Endothelial cell of hepatic sinusoid (primary cell): Measurements from ENCODE around the gene NQO2.
"Not testable (repeated sequence)": the region's sequence is repeated elsewhere in the genome, so short reads cannot be mapped to it uniquely, and the experiment has no call there.

Source experiments
- in situ Hi-C: cut with HindIII; loops from 2 replicates; pipeline ENCODE4 v1.10.0; 2017; ENCODE audit warnings: low sequenced_read_pairs

Gene NQO2

DNA sequence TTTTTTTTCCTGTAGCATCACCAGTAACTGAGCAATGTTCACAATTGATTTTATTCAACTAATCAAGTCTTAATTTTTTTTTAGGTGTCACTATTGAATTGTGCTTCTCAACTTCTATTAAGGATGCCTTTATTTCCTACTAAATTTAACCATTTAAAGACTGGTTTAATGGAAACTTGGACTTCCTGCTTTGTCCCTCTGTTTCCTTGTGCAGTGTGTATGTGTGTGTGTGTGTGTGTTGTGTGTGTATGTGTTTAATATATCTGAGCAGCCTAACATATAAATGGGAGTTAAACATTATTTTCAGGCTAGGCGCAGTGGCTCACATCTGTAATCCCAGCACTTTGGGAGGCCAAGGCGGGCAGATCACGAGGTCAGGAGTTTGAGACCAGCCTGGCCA is 30.1 kb upstream of the NQO2 start:
- in situ Hi-C loops, result no loop called here

DNA sequence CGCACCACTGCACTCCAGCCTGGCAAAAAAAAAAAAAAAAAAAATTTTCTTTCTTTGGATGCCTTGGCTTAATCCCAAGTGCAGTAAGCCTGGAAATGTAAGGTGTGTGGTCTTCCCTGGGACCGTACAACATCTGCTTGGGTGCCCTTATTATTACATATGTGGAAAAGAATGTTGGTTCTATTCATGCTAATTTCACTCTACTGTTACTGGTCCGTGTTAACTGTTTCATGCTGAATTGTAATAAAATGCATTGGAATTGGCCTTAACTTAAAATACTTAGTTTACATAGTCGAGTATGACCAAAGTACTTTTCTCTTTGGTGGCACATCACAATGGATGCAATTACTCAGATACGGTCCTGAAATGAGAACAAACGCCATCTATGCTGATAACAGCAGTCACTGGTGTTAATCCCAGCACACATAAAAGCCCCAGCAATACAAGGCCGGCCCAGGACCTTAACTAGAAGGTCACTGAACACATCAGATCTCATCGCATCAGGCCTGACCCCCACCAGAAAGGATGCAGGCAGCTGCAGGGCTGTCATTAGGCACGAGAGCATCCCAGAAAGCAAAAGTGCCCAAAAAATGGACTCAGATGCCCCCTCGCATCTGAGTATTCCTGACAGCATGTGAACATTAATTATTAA is 29.5 kb upstream of the NQO2 start:
- in situ Hi-C loops, result no loop called here

DNA sequence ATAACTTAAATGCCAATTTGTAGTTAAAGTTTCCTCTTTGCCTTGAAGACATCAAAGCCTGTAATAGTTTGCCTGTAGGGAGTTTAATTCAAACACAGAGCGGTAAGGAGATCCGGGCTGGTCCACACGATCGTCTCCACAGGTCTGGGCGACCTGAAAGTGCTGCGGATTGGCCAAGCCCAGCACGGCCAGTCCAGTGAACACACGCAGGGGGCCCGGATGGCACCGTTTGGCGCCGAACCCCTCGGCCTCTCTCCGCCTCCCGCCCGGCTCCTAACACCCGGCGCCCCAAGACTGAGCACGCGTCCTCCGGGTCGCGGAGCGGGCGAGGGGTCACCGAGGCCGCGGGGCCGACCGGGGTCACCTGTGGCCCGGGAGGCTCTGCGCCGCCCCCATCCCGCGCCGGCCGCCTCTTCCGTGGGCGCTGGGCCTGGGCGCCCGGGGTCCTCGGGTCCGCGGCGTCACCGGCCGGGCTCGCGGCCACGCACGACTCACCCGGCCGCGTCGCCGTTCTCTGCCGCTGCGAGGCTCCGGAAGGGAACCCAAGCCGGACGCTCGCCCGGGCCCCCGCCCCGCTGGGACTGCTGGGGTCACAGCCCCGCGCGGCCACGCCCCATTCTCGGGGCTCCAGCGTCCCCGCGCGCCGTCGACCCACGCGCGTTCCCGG is 28.8 kb upstream of the NQO2 start:
- in situ Hi-C loops, result no loop called here

DNA sequence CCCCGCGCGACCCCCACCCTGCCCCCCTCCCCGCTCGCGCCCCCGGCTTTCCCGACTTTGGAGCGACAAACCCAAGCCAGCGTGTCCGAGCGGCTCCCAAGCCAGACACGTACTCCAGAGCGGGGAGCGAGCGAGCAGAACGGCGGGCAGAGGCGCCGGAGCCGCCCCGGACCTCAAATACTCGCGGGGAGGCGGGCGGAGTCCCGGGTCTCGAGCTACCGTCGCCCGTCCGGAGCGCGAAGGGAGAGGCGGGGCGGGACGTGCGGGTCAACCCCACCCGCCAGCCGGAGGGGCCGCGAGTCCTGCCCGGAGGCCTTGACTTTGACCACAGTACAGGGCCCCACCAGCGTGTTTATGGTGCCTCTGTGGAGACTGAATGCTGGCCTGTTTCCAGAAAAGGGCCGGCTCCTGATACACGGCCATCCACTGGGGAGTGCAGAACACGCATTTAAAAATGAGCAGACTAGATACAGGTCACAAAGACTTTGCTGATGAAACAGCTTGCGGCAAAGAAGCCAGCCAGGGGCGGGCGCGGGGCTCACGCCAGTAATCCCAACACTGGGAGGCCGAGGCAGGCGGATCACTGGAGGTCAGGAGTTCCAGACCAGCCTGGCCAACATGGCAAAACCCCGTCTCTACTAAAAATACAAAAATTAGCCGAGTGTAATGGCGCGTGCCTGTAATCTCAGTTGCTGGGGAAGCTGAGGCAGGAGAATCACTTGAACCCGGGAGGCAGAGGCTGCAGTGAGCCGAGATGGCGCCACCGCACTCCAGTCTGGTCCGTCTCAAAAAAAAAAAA is 28.1 kb upstream of the NQO2 start, which contains the start of gene SERPINB6:
Gene SERPINB6, minus strand, starts transcription at position 148 of the 799 bp plus-strand sequence. CDS start 12,235 bp downstream, outside the sequence.
- in situ Hi-C loops, result no loop called here

DNA sequence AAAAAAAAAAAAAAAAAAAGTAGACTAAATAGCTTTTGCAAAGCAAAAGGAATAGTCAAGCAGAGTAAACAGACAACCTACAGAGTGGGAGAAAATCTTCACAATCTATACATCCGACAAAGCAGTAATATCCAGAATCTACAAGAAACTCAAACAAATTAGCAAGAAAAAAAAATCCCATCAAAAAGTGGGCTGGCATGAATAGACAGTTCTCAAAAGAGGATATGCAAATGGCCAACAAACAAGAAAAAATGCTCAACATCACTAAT is 27.5 kb upstream of the NQO2 start:
- in situ Hi-C loops, result not testable (repeated sequence)

DNA sequence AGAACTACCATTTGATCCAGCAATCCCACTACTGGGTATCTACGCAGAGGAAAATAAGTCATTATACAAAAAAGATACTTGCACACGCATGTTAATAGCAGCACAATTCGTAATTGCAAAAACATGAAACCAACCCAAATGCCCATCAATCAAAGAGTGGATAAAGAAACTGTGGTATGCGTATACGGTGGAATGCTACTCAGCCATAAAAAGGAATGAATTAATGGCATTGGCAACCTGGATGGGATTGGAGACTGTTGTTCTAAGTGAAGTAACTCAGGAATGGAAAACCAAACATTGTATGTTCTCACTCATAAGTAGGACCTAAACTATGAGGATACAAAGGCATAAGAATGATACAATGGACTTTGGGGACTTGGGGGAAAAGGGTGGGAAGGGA is 27.0 kb upstream of the NQO2 start:
- in situ Hi-C loops, result not testable (repeated sequence)

DNA sequence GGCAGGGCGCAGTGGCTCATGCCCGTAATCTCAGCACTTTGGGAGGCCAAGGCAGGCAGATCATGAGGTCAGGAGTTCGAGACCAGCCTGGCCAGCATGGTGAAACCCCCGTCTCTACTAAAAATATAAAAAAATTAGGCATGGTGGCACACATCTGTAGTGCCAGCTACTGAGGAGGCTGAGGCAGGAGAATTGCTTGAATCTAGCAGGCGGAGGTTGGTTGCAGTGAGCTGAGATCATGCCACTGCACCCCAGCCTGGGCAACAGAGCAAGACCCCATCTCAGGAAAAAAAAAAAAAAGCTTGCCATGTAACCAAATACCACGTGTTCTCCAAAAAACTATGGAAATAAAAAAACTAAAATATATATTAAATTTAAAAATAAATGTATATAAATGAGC is 26.5 kb upstream of the NQO2 start:
- in situ Hi-C loops, result not testable (repeated sequence)

DNA sequence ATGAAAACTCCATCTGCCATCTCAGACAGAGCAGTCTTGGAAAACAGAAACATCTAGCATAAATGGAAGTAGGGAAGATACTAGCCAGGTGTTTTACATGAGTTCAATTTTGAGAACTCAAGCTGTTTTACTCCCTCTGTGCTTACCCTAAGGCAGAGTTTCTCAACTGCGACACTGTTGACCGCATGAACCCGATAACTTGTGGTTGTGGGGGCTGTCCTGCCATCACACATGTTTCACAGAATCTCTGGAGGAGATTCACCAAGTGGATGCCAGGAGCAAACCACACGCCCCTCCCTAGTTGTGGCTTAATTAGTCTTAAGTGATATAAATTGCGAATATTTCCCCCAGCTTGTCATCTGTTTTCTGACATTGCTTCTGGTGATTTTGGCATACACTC is 26.0 kb upstream of the NQO2 start:
- in situ Hi-C loops, result no loop called here

DNA sequence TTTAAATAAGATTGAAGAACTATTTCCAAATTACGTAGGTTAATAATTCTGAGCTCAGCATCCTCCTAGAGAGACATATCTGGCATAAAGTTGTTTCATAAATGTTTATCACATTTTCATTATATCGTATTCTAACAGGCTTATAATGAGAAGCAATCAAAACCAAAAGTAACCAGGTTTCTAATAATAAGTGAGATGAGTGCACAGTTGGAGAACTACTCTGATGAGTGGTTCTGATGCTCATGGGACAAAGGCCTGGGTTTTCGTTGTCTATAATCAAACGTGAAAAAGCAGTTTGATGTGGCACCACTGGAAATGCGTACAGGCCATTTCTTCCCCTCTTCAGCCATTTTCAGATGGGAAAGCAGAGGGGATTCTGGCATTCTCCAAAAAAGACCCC is 23.6 kb upstream of the NQO2 start:
- in situ Hi-C loops, result loop anchor here (5.0 kb wide), 1 partner anchor 44 kb away; no protein-coding TSS in a partner anchor

DNA sequence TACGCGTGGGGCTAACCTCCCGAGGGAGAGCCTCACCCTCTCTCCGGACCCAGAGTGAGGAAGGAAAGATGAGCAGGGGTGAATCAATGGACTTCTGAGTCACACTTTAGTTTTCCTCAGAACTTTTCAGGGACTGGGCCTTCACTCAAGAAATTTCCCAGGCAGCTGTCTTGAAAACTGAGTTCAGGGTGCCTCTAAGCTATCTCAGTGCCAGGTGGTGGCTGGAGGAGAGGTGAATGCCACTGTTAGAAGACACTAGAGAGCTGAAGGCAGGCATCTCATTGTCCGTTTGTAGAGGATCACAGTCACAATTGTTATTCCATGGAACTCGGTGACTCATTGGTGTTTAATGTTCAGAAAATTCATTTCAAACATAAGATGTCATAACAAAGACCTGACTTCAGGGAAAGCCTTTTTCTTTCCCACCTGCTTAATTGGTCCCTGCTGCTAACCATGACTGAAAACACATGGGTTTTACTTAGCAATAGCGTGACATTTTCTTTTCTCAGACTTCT is 23.1 kb upstream of the NQO2 start:
- in situ Hi-C loops, result loop anchor here (5.0 kb wide), 1 partner anchor 44 kb away; no protein-coding TSS in a partner anchor

DNA sequence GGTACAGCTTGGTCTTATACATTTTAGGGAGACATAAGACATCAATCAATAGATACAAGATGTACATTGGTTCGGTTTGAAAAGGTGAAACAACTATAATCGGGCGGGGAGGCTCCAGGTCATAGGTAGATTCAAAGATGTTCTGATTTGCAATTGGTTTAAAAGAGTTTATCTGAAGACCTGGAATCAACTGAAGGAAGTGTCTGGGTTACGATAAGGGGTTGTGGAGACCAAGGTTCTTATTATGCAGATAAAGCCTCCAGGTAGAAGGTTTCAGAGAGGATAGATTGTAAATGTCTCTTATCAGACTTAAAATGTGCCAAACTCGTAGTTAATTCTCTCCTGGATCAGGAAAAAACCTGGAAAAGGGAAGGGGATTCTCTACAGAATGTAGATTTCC is 22.4 kb upstream of the NQO2 start:
- in situ Hi-C loops, result loop anchor here (5.0 kb wide), 1 partner anchor 45 kb away; no protein-coding TSS in a partner anchor

DNA sequence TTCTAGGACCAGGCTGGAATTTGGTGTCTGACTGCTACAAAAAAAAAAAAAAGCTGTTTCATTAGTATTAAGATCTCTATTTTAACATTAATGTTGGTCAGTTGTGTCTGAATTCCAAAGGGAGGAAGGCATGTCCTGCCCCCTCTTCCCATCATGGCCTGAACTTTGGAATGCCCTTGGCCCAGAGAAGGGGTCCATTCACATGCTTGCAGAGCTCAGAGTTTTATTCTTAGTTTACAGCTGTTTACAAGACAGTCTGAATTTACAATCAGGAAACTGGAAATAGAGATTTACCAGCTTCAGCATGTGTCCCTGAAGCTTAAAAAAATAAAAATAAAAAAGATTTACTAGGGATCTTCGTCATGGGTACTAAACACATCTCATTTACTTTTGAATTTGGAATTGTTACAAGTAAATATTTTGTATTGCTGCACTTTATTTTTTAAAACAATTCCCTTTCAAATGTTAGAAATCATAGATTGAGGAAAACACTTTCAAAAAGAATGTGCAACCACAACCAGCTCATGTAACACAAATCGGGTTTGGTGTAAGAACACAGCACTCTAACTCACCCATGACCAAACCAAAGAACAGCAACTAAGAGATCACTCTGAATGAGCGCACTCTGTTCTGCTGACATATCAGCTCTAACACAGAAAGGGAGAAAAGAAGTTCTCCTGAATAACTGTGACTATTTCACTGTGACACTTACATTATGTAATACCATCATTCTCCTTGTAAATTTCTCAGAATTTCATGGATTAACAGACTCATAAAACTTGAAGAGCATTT is 21.7 kb upstream of the NQO2 start:
- in situ Hi-C loops, result loop anchor here (5.0 kb wide), 1 partner anchor 46 kb away; no protein-coding TSS in a partner anchor

DNA sequence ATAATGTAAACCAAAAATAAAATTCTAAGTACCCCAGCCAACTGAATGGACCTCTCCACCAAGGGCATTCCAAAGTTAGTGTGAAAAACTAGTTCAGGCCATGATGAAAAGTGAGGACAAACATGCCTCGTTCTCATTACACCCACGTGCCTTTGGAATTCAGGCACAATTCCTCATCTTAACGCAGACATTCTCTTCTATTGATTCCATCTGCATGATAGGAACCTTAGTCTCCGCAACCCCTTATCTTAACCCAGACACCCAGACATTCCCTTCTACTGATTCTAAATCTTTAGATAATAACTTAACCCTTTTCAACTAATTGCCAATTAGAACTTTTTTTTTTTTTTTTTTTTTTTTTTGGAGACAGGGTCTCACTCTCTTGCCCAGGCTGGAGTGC is 20.8 kb upstream of the NQO2 start:
- in situ Hi-C loops, result loop anchor here (5.0 kb wide), 1 partner anchor 47 kb away; no protein-coding TSS in a partner anchor

DNA sequence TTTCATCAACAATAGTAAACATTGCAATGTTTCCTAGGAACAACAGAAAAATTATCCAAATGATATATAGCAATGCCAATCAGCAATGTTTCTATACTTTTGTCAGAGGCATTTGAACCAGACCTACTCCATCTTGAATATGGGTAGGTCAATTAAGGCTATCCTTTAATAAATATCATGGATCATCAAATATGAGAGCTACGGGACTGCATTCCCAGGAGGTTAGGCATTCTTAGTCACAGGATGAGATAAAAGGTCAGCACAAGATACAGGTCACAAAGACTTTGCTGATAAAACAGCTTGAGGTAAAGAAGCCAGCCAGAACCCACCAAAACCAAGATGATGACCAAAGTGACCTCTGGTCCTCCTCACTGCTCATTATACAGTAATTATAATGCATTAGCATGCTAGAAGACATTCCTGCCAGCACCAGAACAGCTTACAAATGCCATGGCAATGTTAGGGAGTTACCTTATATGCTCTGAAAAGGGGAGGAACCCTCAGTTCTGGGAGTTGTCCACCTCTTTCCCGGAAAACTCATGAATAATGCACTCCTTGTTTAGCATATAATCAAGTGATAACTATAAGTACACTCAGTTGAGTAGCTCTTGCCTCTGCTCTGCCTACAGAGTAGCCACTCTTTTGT is 19.8 kb upstream of the NQO2 start:
- in situ Hi-C loops, result loop anchor here (5.0 kb wide), 1 partner anchor 48 kb away; no protein-coding TSS in a partner anchor

DNA sequence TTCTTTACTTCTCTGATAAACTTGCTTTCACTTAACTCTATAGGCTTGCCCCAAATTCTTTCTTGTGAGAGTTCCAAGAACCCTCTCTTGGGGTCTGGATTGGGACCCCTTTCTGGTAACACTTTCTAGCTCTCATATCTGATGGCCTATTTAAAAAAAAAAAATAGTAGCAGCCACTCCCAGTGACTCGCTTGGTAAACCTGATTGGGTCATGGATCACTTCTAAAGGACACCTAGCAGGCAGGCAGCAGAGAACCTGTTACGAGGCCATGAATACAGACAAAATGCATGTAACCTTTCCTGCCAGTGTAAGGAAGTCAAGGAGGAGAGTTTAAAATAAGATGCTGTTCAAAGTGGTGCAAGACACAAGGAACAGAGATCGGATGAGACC is 19.2 kb upstream of the NQO2 start:
- in situ Hi-C loops, result no loop called here

DNA sequence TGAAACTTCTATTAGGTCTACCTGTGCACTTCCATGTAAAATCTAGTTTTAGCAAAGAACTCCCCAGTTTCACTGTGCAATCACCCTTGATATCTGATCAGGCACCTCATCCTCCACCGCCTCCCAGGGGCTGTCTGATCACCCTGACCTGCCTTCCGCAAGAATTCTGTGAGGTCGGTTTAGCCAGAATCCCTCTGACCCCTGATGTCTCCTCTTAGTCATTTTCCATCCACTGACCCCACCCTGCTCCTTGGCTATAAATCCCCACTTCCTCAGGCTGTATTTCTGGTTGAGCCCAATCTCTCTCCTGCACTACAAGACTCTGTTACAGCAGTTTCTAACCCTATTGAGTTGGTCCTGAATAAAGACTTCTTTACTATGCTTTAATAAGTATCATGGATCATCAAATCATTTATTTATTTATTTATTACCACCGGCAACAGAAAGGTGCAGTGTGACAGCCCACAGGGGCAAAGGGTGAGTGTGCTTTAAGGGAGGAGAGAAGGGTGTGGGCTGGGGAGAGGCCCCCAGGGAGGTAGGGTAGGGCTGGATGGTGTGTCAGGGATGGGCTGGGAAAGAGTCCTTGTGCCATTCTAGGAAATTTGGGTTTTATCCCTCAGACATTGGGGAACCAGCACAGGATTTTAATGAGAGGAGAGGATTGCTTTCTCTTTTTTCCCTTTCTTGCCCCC is 17.1 kb upstream of the NQO2 start:
- in situ Hi-C loops, result no loop called here

DNA sequence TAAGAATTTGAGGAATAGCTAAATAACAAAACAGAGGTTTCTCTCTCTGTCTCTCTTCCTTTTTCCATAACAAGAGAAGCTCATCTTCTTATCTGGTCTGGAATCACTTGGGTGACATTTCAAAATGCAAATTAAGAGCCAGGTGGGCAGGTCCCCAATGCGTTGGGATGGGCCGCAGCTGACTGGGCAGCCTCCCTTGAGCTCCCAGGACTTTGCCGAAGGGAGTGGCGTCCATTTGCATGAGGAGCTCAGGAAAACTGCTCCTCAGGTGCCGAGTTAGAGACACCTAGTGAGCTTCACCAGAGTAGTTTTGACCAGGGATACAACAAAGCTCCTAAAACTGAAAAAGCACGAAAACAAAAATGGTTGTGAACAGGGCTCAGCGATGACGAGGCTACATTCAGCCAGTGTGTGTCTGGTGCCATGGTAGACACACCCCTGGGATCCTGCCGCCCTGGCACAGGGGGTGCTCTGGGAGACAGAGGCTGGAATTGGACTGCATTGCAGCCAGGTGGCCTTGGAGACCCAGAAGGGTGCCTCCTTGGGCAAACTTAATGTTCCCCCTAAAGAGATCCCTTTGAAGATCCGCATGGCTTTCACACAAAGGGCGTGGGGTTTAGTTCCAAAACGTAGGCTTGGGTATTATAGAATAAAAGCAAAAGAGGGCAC is 14.8 kb upstream of the NQO2 start:
- in situ Hi-C loops, result loop anchor here (5.0 kb wide), 1 partner anchor 33 kb away; no protein-coding TSS in a partner anchor

DNA sequence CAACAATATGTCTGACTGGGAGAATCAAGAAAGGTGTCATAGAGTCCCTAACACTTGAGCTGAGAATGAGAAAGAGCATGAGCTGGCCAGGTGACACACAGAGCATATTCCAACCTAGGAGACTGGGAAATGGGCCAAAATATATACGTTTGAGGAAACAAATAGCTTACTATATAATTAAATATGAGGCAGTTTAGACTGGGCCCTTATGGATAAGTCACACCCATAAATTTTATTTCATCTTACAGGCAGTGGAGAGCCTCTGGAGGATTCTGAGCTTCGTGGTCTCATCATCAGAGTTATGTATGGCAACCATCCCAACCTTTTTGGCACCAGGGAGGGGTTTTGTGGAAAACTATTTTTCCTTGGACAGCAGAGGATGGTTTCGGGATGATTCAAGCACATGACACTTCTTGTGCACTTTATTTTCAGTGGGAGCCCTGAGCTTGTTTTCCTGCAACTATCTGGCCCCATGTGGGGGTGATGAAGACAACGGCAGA is 12.9 kb upstream of the NQO2 start:
- in situ Hi-C loops, result loop anchor here (5.0 kb wide), 1 partner anchor 34 kb away; no protein-coding TSS in a partner anchor

DNA sequence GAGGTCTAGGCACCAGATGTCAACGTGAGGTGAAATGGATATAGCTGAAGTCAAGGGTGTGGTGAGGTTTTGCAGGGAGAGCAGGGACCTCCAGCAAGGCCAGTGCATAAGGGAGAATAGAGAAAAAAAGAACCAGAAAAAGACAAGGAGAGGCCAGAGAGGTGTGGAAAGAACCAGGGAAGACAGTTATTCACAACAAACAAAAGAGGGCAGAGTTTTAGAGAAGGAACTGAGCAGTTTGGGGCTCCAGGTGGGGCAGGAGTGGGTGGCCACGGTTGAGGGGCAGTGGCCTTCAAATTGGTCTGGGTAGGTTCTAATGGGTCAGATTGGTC is 11.6 kb upstream of the NQO2 start:
- in situ Hi-C loops, result loop anchor here (5.0 kb wide), 1 partner anchor 36 kb away; no protein-coding TSS in a partner anchor
